Cardiac fibroblast (primary cell): ENCODE measurements around the gene ZNF746.

ENCODE experiments used
- DNase-seq, 2 donors: peaks; one replicate each; pipeline versions ENCODE4 v3.0.0 to v3.0.0-alpha.2; 2010; ENCODE audit warnings: low read depth in 2 of 2
- H3K4me3 ChIP-seq, 2 donors: replicated peaks in 1 of 2; 1 replicate in 1 of 2; 2 replicates in 1 of 2; pipeline ENCODE4 v1.5.1; 2011; ENCODE audit warnings: low read depth in 2 of 2, low read length in 2 of 2, mild to moderate bottlenecking in 2 of 2, moderate library complexity in 1 of 2
- TF ChIP-seq, protein P1 (sequence below): IDR thresholded peaks from one replicate; pipeline ENCODE4 v1.5.1; 2011; ENCODE audit warnings: low read depth, mild to moderate bottlenecking, low read length, inconsistent platforms

The ZNF746 gene

DNA sequence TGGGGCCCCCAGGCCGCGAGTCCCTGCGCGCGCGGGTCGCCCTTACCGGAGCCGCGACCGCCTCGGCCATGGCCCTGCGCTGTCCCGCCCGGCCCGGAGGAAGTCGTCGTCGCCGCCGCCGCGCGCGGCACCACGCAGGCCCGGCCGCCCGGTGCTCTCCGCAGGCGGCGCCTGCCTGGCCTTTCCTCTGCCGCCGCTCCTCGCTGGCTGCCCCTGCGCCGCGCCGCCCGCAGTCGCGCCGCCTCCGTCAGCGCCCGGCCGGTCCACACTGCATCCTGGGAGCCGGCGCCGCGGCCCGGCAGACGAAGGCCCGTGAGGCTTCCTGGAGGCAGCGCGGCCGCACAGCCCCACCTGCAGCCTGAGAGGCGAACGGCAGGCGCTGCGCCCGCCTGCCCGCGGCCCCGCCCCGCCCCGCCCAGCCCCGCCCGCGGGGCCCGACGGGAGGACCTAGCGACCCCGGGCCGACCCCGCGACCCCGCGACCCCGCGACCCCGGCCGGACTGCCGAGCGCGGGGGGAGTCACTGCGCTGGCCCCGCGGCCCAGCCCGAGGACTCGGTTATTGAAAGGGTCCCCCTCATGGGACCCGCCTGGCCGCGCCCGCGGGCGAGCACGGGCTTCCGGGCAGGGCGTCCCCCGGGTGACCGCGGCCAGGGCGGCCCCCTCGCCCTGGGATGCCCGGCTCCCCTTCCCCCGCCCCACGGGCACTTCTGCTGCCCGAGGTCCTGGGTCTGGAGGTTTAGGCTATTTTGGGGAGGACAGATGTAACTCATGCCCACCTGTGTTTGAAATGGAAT lies at the start of gene ZNF746:
Gene ZNF746, minus strand, starts transcription at position 343 of the 795 bp plus-strand sequence. Its CDS starts 273 bp downstream, at position 70.
- H3K4me3 ChIP-seq = peak within 1 kb of the TSS; percentile 73 to 78
- TF ChIP-seq, protein P1, sequence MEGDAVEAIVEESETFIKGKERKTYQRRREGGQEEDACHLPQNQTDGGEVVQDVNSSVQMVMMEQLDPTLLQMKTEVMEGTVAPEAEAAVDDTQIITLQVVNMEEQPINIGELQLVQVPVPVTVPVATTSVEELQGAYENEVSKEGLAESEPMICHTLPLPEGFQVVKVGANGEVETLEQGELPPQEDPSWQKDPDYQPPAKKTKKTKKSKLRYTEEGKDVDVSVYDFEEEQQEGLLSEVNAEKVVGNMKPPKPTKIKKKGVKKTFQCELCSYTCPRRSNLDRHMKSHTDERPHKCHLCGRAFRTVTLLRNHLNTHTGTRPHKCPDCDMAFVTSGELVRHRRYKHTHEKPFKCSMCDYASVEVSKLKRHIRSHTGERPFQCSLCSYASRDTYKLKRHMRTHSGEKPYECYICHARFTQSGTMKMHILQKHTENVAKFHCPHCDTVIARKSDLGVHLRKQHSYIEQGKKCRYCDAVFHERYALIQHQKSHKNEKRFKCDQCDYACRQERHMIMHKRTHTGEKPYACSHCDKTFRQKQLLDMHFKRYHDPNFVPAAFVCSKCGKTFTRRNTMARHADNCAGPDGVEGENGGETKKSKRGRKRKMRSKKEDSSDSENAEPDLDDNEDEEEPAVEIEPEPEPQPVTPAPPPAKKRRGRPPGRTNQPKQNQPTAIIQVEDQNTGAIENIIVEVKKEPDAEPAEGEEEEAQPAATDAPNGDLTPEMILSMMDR = peak; percentile 40
- DNase-seq = peak; percentile 81 to 84

DNA sequence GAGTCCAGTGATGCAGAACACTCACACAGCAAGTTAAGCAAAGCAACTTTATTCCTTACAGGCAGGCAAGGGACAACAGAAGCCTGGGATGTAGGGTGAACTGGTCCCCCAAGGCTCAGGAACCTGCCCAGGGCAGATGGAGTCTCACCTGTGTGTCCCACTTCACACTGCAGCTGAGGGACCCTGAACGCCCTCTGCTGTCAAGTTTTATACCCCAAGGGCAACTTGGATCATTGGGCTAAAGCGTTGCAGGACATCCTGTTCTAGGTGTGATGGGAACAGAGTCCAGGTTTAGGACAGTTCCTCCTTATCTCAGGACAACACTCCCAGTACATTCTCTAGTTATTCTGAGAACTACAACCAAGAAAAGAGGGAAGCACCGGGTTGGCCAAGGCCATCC lies 49.5 kb upstream of the ZNF746 start:
- no peak overlapping the region for H3K4me3 ChIP-seq
- TF ChIP-seq, protein P1 = no peak
- DNase-seq = no peak

DNA sequence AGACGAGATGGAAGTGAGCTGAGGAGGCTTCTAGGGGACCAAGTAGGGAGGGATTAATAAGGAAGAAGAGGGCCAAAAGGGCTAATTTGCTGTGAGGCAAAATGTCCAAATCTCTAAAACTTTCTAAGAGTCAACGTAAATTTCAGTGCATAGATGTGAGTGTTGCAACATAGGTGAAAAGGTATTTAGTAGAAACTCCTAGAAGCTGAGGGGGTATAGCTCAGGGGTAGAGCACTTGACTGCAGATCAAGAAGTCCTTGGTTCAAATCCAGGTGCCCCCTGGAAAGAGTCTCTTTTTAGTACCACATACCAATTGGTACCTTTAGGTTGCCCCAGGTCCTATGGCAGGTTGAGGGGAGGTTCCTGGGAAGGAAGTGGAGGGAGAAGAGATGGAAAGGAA lies 48.7 kb upstream of the ZNF746 start:
- TF ChIP-seq, protein P1 = no peak
- no peak for DNase-seq
- no peak overlapping the region for H3K4me3 ChIP-seq

DNA sequence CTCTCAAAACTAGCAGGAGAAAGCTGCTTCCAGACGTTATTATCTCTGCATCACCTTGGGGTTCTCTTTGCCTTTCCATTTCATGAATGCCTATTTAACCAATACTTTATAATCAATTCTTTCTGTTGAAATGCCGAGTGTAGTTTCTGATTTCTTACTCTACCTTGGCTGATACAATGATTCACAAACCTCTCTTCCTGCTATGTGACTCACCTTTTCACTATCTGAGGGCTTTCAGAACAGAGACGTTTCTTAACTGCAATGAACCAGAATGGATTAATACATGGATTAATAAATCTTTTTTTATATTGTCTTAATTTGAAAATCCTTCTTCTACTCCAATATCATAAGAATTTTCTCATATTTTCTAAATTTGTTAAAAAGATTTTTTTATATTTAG lies 46.4 kb upstream of the ZNF746 start:
- H3K4me3 ChIP-seq = no peak overlapping the region
- DNase-seq = no peak
- TF ChIP-seq, protein P1 = no peak

DNA sequence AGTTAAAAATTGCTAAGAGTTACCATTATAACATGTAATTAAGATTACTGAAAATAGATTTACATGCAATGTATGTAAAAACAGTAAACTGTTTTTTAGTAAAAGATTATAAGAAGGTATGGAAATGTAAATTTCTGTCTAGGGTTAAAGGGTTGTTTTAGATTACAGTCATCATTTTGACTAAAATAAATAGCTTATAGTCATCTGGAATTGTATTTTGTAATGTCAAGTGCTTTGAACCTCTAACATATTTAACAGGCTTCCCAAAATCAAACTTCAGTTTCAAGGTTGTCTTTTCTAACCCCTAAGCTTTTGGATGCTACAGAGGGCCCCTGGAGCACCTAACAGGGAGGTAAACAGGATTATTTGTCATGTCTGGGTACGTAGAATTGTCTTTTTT lies 35.0 kb upstream of the ZNF746 start:
- TF ChIP-seq, protein P1 = no peak
- no peak overlapping the region for H3K4me3 ChIP-seq
- no peak for DNase-seq

DNA sequence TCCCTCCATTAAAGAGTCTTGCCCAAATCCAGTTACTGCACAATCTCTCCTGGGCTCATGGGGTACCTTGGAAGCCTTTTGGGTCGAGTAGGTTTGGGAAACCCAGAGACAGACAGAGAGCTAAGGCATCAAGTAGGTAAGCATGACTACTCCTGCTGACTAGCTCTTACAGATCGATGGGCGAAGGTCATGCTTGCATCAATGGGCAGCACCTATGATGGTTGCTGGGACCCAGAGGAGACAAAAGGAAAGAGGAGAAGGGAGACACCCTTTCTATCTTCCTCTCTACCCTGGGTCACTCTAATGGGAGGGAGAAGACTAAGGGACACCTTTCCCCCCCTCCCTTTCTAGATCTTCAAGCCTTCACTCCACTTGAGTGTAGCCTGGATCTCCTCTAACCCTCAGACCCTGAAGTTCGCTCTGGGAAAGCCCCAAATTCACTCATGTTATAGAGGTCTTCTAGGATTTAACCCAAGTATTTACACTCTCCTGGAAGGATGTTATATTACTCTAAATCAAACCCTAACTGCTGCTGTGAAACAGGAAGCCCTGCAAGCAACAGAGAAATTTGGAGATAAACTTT lies 31.6 kb upstream of the ZNF746 start:
- no peak overlapping the region for H3K4me3 ChIP-seq
- peak; percentile 10 to 20 for DNase-seq
- TF ChIP-seq, protein P1 = no peak

DNA sequence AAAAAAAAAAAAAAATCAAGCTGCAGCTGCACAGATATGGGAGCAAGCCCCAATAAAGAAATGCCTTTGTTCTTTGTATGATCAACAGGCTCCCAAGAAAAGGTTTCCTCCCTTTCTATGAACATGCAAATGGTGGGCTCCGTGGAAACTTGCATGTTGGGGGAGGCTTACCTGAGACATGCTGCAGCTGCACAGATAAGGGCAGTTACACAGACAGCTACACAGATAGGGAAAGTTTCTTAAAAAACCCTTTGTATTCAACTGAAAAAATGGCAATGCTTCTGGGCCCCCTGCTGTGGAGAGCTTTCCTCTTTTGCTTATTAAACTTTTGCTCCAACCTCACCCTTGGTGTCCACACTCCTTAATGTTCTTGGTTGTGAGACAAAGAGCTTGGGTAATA lies 29.8 kb upstream of the ZNF746 start:
- TF ChIP-seq, protein P1 = no peak
- no peak overlapping the region for H3K4me3 ChIP-seq
- DNase-seq = no peak
